ACHN (cell line): Measurements from ENCODE around the gene NEDD4L.

ENCODE experiments used
- DNase-seq: peaks from one replicate; pipeline ENCODE4 v3.0.0-alpha.2; 2015
- in situ Hi-C: cut with HindIII; loops from 2 replicates; pipeline ENCODE4 v1.10.0; 2017; ENCODE audit warnings: low sequenced_read_pairs, low pct_ligation_motif_present, low pct_unique_long_range_greater_than_20kb

The NEDD4L gene

DNA sequence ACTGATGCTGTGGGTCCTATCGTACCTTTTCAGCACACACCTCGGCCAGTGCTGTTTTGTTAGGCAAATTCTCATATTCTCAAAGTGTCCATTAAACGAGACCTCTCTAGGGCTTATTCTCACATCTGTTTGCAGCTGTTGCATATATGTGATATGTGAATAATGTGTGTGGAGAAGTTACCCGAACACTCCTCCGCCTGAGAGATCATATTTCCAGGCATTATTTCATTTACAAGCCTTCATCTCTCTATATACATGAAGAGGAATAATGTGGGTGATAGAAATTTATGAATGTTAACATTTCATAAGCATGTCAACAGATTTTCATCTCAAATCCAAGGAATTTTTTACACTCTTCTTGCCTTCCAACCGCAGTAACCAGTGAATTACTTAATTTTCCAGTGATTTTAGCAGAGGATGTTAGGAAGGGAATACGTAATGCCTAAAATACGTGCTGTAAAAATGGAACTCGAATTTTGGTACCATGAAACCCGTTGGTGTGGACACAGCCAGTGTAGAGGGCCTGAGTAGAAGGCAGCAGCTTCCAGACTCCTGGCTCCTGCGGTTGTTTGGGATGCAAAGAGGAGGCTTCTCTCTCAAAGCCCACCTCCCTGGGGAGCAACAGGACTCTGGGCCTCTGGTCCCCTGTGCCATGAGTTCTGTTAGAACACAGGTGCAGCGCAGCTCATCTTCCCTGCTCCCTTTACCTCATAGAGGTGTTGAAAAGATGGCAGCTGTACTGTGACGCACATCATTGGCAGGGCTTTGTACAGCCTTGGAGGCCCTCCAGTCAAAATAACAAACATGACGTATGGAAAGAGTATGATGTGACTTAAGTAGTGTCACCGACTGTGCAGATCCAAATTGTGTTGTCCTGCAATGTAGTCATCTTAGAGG is 280.1 kb downstream of the NEDD4L start:
- DNase-seq = no peak
- in situ Hi-C loops = no loop called here

- no peak for DNase-seq
- in situ Hi-C loops = no loop called here
Observed at GRCh38 chr18:58324824-58325480, 280.9 kb downstream of the NEDD4L start.

GRCh38 chr18:58325494-58325893 is 281.5 kb downstream of the NEDD4L start:
- in situ Hi-C loops = no loop called here
- DNase-seq = no peak

GRCh38 chr18:58334061-58334460 is 290.0 kb downstream of the NEDD4L start:
- in situ Hi-C loops = no loop called here
- DNase-seq = no peak

DNA sequence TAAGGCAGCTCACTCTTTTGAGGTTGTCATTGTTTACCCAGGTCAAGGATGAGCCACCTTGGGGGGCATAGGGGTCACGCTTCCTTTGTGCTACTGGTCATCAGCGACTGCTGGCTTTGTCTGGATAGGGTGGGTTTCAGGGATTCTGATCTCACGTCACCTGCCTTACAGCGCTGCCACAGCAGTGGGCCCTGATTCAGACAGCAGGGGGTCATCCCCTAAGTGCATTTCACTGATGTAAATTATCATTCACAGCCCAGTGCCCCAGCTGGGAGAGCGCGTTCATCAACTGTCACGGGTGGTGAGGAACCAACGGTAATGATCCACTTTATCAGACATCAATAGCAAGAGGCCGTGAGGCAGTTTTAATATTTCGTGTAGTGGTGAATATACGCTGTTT is 291.2 kb downstream of the NEDD4L start:
- no peak for DNase-seq
- in situ Hi-C loops = no loop called here

DNA sequence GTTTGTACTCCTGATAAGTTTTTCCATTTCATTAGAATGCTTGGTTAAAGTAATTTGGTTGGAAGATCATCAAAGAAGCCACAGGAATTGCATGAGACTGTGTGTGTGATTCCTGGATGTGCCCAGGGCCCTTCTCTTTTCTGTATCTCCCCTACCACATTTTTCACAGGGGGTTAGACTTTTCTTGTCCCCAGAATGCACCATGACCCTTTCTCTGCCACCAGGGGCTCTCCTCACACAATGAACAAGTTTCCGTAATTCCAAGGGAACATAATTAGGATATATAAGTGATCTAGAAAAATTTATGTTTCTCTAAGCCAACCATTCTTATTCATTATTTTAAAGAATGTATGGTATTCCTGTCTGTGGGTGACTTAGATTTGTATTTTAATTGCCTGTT is 291.8 kb downstream of the NEDD4L start:
- in situ Hi-C loops = no loop called here
- no peak for DNase-seq

- no peak for DNase-seq
- in situ Hi-C loops = no loop called here
Observed at GRCh38 chr18:58336605-58337004, 292.6 kb downstream of the NEDD4L start.

GRCh38 chr18:58337285-58337684 is 293.3 kb downstream of the NEDD4L start:
- in situ Hi-C loops = no loop called here
- DNase-seq = no peak

- DNase-seq = no peak
- in situ Hi-C loops = no loop called here
Observed at GRCh38 chr18:58337686-58338085, 293.7 kb downstream of the NEDD4L start.

DNA sequence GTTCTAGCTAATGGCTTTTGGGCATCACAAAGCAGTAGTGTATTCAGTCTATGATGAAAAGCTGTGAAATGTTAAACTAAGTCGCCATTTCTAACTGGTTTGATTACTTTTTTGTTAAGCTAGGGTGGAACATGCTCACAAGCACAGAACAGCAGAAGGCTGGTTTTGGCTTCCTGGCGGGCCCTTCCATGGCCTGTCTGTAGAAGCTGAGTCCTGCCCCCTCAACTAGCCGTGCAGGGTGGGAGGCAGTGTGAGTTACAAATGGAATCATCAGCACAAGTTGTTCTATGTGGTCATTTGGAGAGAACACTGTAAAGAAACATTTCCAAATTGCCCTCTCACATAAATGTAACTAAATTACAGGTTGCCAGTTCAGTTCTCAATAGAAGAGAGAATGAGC is 294.1 kb downstream of the NEDD4L start:
- in situ Hi-C loops = no loop called here
- no peak for DNase-seq

- in situ Hi-C loops = no loop called here
- DNase-seq = no peak
Observed at GRCh38 chr18:58338961-58339592, 295.1 kb downstream of the NEDD4L start.

- in situ Hi-C loops = no loop called here
- no peak for DNase-seq
Observed at GRCh38 chr18:58339890-58340289, 295.9 kb downstream of the NEDD4L start.

- DNase-seq = no peak
Observed at GRCh38 chr18:58341916-58342315, 297.9 kb downstream of the NEDD4L start.

GRCh38 chr18:58344080-58344670 is 300.1 kb downstream of the NEDD4L start:
- in situ Hi-C loops = no loop called here
- DNase-seq = no peak

More at GRCh38 chr18:58341916-58342315, 297.9 kb downstream of the NEDD4L start:
- in situ Hi-C loops = no loop called here

GRCh38 chr18:58344861-58345463 is 300.9 kb downstream of the NEDD4L start:
- in situ Hi-C loops = no loop called here

DNA sequence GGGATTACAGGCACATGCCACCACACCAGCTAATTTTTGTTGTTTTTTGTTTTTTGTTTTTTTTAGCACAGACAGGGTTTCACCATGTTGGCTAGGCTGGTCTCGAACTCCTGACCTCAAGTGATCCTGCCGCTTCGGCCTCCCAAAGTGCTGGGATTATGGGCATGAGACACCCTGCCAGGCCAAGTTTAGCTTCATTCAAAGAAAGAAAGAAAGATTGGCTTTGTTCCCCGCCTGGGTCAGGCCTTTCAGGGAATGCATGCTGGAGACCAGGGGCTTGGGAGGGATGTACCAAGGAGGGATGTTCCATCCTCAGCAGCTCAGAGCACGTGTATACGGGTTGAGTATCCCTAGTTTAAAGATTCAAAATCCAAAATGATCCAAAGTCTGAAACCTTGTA is 301.8 kb downstream of the NEDD4L start:
- in situ Hi-C loops = no loop called here
- DNase-seq = no peak

More at GRCh38 chr18:58344861-58345463, 300.9 kb downstream of the NEDD4L start:
- no peak for DNase-seq

GRCh38 chr18:58347135-58347534 is 303.1 kb downstream of the NEDD4L start:
- DNase-seq = no peak

DNA sequence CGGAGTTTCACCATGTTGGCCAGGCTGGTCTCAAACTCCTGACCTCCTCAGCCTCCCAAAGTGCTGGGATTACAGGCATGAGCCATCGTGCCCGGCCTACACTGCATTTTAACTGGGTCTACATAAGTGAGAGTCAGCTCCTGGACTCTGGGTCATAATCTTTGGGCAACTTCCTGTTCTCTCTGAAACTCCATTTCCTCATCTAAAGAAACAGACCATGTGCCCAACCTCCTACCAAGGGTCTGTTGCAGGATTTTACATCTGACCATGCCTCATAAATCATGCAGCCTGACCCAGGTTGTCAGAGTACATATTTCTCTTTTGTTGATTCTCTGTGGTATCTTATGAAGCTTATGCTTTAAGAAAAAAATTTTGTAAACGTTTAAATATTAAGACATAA is 304.5 kb downstream of the NEDD4L start:
- DNase-seq = no peak
- in situ Hi-C loops = no loop called here

More at GRCh38 chr18:58347135-58347534, 303.1 kb downstream of the NEDD4L start:
- in situ Hi-C loops = no loop called here

DNA sequence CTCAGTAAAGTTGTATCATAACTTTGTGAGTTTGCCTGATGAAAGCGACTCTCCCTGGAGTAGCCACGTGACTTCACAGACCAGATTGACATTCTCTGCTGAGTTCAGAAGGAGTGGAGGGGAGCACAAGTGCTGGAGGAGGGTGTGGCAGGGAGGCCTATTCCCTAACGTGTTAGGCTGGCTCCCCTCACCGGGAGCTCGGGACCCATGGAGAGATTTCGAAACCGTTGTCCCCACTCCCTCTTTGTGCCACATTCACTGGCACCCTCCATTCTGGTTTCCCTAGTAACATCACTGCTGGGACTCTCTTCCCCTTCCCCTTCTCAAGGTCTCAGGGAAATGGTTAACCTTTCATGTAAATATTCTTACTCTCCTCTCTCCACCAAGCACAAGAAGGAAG is 304.9 kb downstream of the NEDD4L start:
- DNase-seq = no peak
- in situ Hi-C loops = no loop called here
